A549 (cell line): ENCODE data around the gene U2AF1L4.

Source experiments
- CBX2 ChIP-seq: fragments of 200-600 bp; sonication (generic); IDR thresholded peaks from 2 replicates; pipeline ENCODE4 v1.6.1; 2016; ENCODE audit warnings: low read depth, mild to moderate bottlenecking, borderline replicate concordance
- CTCF ChIP-seq: fragments of >200 bp; sonication (Bioruptor Twin); formaldehyde crosslinking; IDR thresholded peaks from 3 replicates; pipeline ENCODE4 v1.5.1; 2016
- EP300 ChIP-seq, 2 experiments: fragments of >200 bp; sonication (Bioruptor Twin); formaldehyde crosslinking; IDR thresholded peaks; 2 replicates in 1 of 2; 3 replicates in 1 of 2; pipeline ENCODE4 v1.6.1; 2016 to 2017
- KDM1A ChIP-seq: fragments of 200-600 bp; sonication (generic); IDR thresholded peaks from 2 replicates; pipeline ENCODE4 v1.6.1; 2016; ENCODE audit warnings: low read depth, mild to moderate bottlenecking
- MAFK ChIP-seq: fragments of 450-650 bp; IDR thresholded peaks from 2 replicates; pipeline ENCODE4 v1.6.1; 2014; ENCODE audit not compliant: partially characterized antibody
- MAX ChIP-seq: IDR thresholded peaks from 2 replicates; pipeline ENCODE4 v1.6.1; 2012
- NFE2L2 ChIP-seq: fragments of 150-350 bp; conservative IDR thresholded peaks from 2 replicates; pipeline ENCODE4 v1.6.1; 2014; ENCODE audit warnings: low read length
- NR3C1 ChIP-seq: fragments of >200 bp; sonication (Bioruptor Twin); formaldehyde crosslinking; IDR thresholded peaks from 3 replicates; pipeline ENCODE4 v1.6.1; 2017
- POLR2A ChIP-seq: IDR thresholded peaks from 2 replicates; pipeline ENCODE4 v1.6.1; 2012; ENCODE audit warnings: mild to moderate bottlenecking, low read length
- REST ChIP-seq: fragments of 200-600 bp; sonication (generic); IDR thresholded peaks from 2 replicates; pipeline ENCODE4 v1.6.1; 2016; ENCODE audit warnings: antibody characterized with exemption, mild to moderate bottlenecking, moderate library complexity
- RFX5 ChIP-seq: fragments of 450-650 bp; IDR thresholded peaks from 2 replicates; pipeline ENCODE4 v1.7.1; 2014; ENCODE audit warnings: antibody characterized with exemption, mild to moderate bottlenecking, moderate library complexity
- RNF2 ChIP-seq: fragments of 200-600 bp; sonication (generic); IDR thresholded peaks from 2 replicates; pipeline ENCODE4 v1.6.1; 2016; ENCODE audit warnings: low read depth, mild to moderate bottlenecking, antibody characterized with exemption, moderate library complexity, borderline replicate concordance
- USF2 ChIP-seq: fragments of 450-650 bp; IDR thresholded peaks from 2 replicates; pipeline ENCODE4 v1.6.1; 2014; ENCODE audit warnings: antibody characterized with exemption

GRCh38 chr19:35702223-35703012 is 42.8 kb downstream of the U2AF1L4 start:
- TF ChIP-seq NFE2L2 = no peak
- no peak for TF ChIP-seq USF2
- TF ChIP-seq CBX2 = no peak
- peak; percentile 10 for TF ChIP-seq MAFK
- no peak for TF ChIP-seq CTCF
- no peak for TF ChIP-seq EP300 (IDR thresholded peaks at IDR 0.05)
- peak; percentile 62; the same call in 1 of the 2 replicates for TF ChIP-seq RFX5
- TF ChIP-seq NR3C1 = no peak
- peak; percentile 77 for TF ChIP-seq REST
- TF ChIP-seq MAX = peak; percentile 78
- peak; percentile 41 for TF ChIP-seq POLR2A
- TF ChIP-seq KDM1A = 0 out of 2 replicates have a peak, but pooled peaks have one; percentile 8
- TF ChIP-seq RNF2 = no peak
